ENCODE data around the gene ULBP2.
A peak's percentile ranks its signal among the peaks of the same experiment; 100 is the strongest.
"Not testable (repeated sequence)": the region's sequence is repeated elsewhere in the genome, so short reads cannot be mapped to it uniquely, and the experiment has no call there.

The ULBP2 gene

DNA sequence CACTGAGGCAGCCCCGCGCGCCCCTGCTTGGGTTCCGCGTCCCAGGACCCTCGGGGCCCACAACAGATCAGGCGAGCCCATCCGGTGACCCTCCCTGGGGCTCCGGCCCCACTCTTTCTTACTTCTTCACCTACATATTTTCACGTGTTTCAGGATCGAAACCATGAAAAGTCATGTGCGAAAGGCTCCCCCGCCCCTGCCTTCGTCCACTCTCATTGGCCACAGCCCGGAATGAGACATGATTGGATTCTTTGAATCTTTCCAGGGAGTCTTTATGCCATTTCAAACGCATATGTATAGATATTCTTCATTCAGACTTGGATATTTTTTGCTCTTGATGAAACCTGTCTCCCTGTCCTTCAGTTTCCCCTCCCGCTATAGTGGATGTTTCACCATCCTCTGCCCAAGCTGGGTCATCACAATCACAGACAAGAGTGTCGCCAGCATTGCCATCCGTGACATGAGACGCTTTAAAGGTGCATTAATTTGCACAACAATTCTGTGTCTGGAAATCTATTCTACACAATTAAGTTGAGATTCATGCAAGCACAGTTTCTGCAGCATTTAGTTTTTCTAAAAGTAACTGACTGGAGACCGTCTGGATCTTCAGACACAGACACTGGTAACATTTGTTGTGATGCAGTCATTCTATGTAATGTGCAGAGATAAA lies 13.3 kb downstream of the ULBP2 start:
- not testable (repeated sequence) for H3K4me3 ChIP-seq (ENCODE audit: low read length); H3K9me3 ChIP-seq (replicated peaks; ENCODE audit: low read length); H3K36me3 ChIP-seq (ENCODE audit: insufficient read depth, low read length); H3K4me2 ChIP-seq (ENCODE audit: low read length); H3K4me1 ChIP-seq (ENCODE audit: control insufficient read depth, insufficient read depth, low read length); H3K9ac ChIP-seq (ENCODE audit: low read depth, low read length)
- peaks cover 69% of the 10 kb centered on the region for H3K27me3 ChIP-seq (ENCODE audit: control insufficient read depth, insufficient read depth, low read length)

DNA sequence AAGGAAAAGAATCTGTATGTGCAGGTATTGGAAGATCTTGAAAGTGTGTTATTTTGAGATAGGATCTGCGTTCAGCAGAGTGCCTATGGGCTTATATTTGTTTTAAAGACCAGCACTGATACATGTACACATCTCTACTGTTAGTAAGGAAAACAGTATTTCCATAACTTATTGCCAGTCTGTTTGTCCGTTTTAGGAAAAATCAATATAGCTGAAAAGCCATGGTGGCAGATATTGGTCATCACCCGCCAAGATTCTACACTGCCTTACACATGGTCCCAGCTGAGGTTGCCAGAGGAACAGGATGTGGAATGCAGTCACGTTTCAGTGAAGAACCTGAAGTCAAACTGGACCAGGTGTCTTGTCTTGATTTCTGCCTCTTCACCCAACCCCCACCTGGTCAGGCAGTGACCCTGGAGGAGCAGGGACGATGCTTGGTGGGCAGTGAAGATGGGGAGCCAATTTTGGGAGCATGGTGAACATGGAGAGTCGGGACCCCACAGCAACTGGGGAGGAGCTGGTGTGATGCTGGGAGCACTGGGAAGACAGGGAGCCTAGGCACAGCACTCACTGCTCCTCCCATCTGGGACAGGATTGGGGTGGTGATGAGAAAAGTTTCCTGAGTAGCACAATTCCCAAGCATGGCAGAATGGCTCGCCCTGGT lies 14.0 kb downstream of the ULBP2 start:
- not testable (repeated sequence) for H3K36me3 ChIP-seq (ENCODE audit: insufficient read depth, low read length); H3K4me2 ChIP-seq (ENCODE audit: low read length); H3K9ac ChIP-seq (ENCODE audit: low read depth, low read length); H3K9me3 ChIP-seq (replicated peaks; ENCODE audit: low read length); H3K4me3 ChIP-seq (ENCODE audit: low read length); H3K4me1 ChIP-seq (ENCODE audit: control insufficient read depth, insufficient read depth, low read length)
- peaks cover 68% of the 10 kb centered on the region for H3K27me3 ChIP-seq (ENCODE audit: control insufficient read depth, insufficient read depth, low read length)

DNA sequence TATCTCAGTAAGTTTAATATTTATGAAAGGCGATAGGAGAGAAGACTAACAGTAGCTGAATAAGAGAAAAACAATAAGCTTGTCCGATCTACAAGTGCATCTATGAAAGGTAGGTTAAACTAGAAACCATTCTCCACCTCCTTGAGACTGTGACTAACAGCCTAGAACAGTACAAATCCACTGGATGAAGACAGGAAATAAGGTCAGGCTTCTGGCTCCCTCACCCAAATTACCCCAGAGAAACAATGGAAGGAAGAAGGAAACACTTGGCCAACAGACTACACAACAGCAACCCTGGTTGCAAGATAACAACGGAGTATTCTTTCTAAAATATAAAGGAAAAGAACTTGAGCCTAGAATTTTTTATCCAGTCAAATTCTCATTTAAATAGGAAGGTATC lies 16.3 kb downstream of the ULBP2 start:
- H3K9ac ChIP-seq (ENCODE audit: low read depth, low read length); H3K36me3 ChIP-seq (ENCODE audit: insufficient read depth, low read length); H3K9me3 ChIP-seq (replicated peaks; ENCODE audit: low read length); H3K4me1 ChIP-seq (ENCODE audit: control insufficient read depth, insufficient read depth, low read length); H3K4me2 ChIP-seq (ENCODE audit: low read length); H3K4me3 ChIP-seq (ENCODE audit: low read length): not testable (repeated sequence)
- peaks cover 44% of the 10 kb centered on the region for H3K27me3 ChIP-seq (ENCODE audit: control insufficient read depth, insufficient read depth, low read length)

DNA sequence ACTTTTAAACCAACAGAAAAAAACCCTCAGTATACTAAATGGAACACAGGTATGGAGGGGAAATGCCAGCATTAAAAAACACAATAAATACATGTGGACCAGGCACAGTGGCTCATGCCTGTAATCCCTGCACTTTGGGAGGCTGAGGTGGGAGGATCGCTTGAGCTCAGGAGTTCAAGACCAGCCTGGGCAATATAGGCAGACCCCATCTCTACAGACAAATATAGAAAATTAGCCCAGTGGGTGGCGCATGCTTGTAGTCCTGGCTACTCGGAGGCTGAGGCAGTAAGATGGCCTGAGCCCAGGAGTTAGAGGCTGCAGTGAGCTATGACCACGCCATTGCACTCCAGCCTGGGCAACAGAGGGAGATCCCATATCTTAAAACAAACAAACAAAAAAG lies 18.0 kb downstream of the ULBP2 start:
- H3K36me3 ChIP-seq (ENCODE audit: insufficient read depth, low read length); H3K9me3 ChIP-seq (replicated peaks; ENCODE audit: low read length); H3K9ac ChIP-seq (ENCODE audit: low read depth, low read length); H3K4me3 ChIP-seq (ENCODE audit: low read length); H3K4me2 ChIP-seq (ENCODE audit: low read length): not testable (repeated sequence)
- Histone ChIP-seq H3K27me3 (ENCODE audit: control insufficient read depth, insufficient read depth, low read length) (peaks cover 44% of the 10 kb centered on the region), H3K4me1 (ENCODE audit: control insufficient read depth, insufficient read depth, low read length) (peaks cover 20% of the 10 kb centered on the region)

DNA sequence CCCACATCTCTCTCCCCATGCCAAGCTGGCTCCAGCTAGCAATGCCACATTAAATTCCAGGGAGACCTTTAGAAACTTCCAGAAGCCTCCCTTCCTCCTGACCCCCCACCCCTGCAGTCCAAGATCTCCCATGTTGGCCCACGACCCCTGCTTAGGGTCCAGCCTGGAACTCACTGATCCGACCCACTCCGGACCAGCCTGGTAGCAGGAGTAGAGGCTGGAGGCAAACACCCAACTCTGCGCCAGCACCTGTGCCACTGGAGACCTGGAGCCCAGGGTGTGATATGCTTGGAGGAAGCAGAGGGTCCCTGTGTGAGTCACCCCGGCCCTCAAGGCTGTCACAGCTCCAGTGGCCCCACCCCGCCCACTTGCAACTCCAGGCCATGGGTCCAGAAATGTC lies 18.7 kb downstream of the ULBP2 start:
- no peak overlapping the region for H3K9ac ChIP-seq (ENCODE audit: low read depth, low read length)

DNA sequence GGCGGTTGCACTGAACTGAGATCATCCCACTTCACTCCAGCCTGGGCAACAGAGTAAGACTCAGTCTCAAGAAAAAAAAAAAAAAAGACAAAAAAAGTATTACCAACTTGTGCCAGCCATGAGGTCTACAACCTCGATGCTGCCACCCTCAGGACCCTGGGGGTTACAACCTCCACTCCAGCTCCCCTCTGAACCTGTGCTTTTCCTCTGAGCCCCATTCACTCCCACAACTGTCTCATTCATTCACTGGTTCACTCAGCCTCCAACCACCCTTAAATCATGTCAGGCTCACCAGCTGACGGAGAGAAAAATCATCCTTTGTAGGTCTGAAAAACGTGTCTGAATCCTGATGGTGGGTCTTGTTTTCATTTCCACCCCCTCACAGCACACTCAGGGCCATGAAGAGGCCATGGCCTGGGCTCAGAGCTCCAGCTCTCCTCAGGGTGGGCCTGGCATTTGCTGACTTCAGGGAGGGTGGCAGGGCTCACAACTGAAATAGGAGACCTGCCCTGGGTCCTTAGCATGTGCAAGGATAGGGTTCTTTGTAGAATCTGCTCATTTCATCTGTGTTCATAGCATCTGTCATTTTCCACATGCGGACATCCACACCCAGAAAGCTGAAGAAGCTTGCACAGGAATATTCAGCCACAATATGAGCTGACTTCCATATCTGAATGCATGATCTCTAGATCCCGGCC lies 20.1 kb downstream of the ULBP2 start:
- Histone ChIP-seq H3K4me3 (ENCODE audit: low read length) (no peak overlapping the region), H3K27me3 (ENCODE audit: control insufficient read depth, insufficient read depth, low read length) (peaks cover 38% of the 10 kb centered on the region), H3K9me3 (replicated peaks; ENCODE audit: low read length) (no peaks in the 10 kb centered on the region), H3K36me3 (ENCODE audit: insufficient read depth, low read length) (no peaks in the 10 kb centered on the region), H3K9ac (ENCODE audit: low read depth, low read length) (no peak overlapping the region), H3K4me2 (ENCODE audit: low read length) (no peak overlapping the region), H3K4me1 (ENCODE audit: control insufficient read depth, insufficient read depth, low read length) (peaks cover 25% of the 10 kb centered on the region)

More for the DNA sequence above, 18.7 kb downstream of the ULBP2 start:
- H3K4me1 ChIP-seq (ENCODE audit: control insufficient read depth, insufficient read depth, low read length): peaks cover 24% of the 10 kb centered on the region
- H3K9me3 ChIP-seq (replicated peaks; ENCODE audit: low read length): no peaks in the 10 kb centered on the region
- H3K4me2 ChIP-seq (ENCODE audit: low read length): no peak overlapping the region
- H3K4me3 ChIP-seq (ENCODE audit: low read length): no peak overlapping the region
- H3K36me3 ChIP-seq (ENCODE audit: insufficient read depth, low read length): no peaks in the 10 kb centered on the region
- H3K27me3 ChIP-seq (ENCODE audit: control insufficient read depth, insufficient read depth, low read length): peaks cover 45% of the 10 kb centered on the region

DNA sequence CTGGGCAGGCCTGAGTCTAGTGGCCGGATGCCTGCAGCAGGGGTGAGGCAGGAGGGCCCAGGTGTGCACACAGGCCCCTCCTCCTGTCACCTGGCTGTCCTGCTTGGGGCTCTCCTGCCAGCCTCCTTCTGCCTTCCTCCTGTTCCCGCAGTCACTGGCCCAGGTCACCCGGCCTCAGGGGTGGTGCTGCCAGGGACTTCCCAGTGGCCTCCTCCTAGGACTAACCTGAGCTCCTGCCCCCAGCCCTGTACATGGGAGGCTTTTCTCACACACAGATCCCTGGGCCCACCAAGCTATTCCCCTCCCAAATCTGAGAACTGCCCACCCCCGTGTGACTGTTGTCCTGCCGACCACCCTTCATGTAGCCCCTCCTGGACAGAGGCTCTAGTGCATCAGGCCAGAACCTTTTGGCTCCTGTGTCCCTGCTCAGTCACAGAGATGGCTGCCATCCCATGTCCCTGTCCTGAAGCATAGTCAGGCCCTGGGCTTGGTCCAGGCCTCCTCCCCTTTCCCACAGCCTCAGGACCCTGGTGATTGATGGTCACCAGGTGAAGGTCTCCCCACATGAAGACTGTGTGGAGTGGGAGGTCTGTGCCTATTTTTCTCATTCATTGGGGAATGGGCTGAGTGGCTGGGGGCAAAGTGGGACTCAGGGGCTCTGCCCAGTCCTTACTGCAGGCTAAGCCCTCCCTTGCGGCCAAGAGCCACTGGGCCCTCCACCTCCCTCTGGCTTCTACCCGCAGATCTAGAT lies 20.8 kb downstream of the ULBP2 start:
- H3K9me3 ChIP-seq (replicated peaks; ENCODE audit: low read length): no peaks in the 10 kb centered on the region
- peak overlapping the region; percentile 85 for H3K4me3 ChIP-seq (ENCODE audit: low read length)
- H3K9ac ChIP-seq (ENCODE audit: low read depth, low read length): no peak overlapping the region
- H3K4me1 ChIP-seq (ENCODE audit: control insufficient read depth, insufficient read depth, low read length): peaks cover 25% of the 10 kb centered on the region
- H3K27me3 ChIP-seq (ENCODE audit: control insufficient read depth, insufficient read depth, low read length): peaks cover 34% of the 10 kb centered on the region
- no peaks in the 10 kb centered on the region for H3K36me3 ChIP-seq (ENCODE audit: insufficient read depth, low read length)
- H3K4me2 ChIP-seq (ENCODE audit: low read length): peak overlapping the region; percentile 99

DNA sequence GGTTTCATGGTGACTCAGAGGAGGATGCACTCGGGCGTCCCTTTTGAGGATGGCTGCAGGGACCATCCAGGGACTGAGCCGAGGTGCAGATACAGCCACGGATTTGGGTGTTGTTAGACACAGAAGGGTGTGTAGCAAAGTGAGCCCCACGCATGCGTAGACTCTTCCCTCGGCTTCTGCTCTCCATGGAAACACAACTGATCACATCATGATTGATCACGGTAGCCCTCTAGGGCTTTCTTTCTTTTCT lies 21.3 kb downstream of the ULBP2 start:
- Histone ChIP-seq H3K36me3 (ENCODE audit: insufficient read depth, low read length) (no peaks in the 10 kb centered on the region), H3K9me3 (replicated peaks; ENCODE audit: low read length) (no peaks in the 10 kb centered on the region), H3K4me1 (ENCODE audit: control insufficient read depth, insufficient read depth, low read length) (peaks cover 25% of the 10 kb centered on the region), H3K4me2 (ENCODE audit: low read length) (peak overlapping the region; percentile 99), H3K27me3 (ENCODE audit: control insufficient read depth, insufficient read depth, low read length) (peaks cover 36% of the 10 kb centered on the region), H3K4me3 (ENCODE audit: low read length) (peak overlapping the region; percentile 85), H3K9ac (ENCODE audit: low read depth, low read length) (peak overlapping the region; percentile 87)

DNA sequence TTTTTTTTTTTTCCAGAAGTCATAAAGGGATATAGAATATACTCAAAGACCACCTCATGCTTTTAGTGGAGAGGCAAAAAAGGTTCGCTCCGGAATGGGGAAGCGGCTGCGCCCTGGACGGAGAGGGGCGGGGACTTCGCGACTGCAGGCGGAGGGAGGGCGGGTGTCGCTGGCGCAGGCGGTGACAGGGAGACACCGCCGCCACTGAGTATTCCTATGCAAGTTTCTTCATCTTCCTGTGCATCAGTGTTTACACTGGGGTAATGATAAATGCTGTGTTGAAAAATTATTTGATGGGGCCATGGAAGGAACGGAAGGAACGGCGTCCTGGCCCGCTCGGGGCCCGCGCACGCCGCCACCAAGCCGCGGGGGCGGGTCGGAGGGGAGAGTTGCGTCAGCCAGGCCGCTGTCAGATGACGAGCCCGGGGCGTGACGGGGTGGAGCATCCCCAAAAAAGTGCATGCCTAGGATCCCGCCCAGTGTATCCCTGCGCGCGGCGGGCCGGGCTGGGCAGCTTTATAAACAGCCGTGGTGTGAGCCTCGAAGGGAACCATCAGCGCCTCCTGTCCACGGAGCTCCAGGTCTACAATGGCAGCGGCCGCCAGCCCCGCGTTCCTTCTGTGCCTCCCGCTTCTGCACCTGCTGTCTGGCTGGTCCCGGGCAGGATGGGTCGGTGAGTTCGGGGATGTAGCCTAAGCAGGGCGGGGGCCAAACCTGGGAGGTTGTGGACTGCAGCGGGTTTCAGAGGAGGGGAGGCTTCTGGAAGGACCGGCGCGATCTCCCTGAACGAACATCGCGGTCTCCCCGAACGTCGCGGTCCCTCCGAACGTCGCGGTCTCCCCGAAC lies 21.9 kb downstream of the ULBP2 start, which contains the start of gene ULBP1:
ULBP1 (plus strand) TSS at position 482 of the 846 bp plus-strand sequence; CDS start at position 589, 107 bp downstream.
- peak within 1 kb of the TSS; percentile 87 for H3K9ac ChIP-seq (ENCODE audit: low read depth, low read length)
- peaks cover 25% of the 10 kb centered on the region for H3K4me1 ChIP-seq (ENCODE audit: control insufficient read depth, insufficient read depth, low read length)
- no peaks in the 10 kb centered on the region for H3K36me3 ChIP-seq (ENCODE audit: insufficient read depth, low read length)
- H3K4me3 ChIP-seq (ENCODE audit: low read length): peak within 1 kb of the TSS; percentile 85
- H3K9me3 ChIP-seq (replicated peaks; ENCODE audit: low read length): no peaks in the 10 kb centered on the region
- peak within 1 kb of the TSS; percentile 99 for H3K4me2 ChIP-seq (ENCODE audit: low read length)
- H3K27me3 ChIP-seq (ENCODE audit: control insufficient read depth, insufficient read depth, low read length): peaks cover 34% of the 10 kb centered on the region

DNA sequence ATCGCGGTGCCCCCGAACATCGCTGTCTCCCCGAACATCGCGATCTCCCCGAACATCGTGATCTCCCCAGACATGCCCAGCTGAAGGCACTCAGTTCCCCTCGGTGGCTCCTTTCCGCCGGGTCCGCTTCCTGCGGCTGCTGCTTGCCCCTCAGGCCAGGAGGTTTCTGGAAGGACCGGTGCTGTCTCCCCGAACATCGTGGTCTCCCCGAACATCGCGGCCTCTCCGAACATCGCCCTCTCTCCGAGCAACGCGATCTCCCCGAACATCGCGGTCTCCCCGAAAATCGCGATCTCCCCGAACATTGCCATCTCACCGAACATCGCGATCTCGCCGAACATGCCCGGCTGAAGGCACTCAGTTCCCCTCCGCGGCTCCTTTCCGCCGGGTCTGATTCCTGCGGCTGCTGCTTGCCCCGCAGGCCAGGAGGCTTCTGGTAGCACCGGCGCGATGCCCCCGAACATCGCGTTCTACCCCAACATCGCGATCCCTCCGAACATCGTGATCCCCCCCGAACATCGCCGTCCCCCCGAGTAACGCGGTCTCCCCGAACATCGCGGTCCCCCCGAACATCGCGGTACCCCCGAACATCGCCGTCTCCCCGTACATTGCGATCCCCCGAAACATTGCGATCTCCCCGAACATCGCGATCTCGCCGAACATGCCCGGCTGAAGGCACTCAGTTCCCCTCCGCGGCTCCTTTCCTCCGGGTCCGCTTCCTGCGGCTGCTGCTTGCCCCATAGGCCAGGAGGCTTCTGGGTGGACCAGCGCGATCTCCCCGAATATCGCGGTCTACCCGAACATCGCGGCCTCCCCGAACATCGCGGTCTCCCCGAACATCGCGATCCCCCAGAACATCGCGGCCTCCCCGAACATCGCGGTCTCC lies 22.7 kb downstream of the ULBP2 start:
- H3K4me1 ChIP-seq (ENCODE audit: control insufficient read depth, insufficient read depth, low read length): peaks cover 25% of the 10 kb centered on the region
- no peaks in the 10 kb centered on the region for H3K36me3 ChIP-seq (ENCODE audit: insufficient read depth, low read length)
- no peaks in the 10 kb centered on the region for H3K9me3 ChIP-seq (replicated peaks; ENCODE audit: low read length)
- H3K4me3 ChIP-seq (ENCODE audit: low read length): peak overlapping the region; percentile 85
- peak overlapping the region; percentile 99 for H3K4me2 ChIP-seq (ENCODE audit: low read length)
- peak overlapping the region; percentile 87 for H3K9ac ChIP-seq (ENCODE audit: low read depth, low read length)
- H3K27me3 ChIP-seq (ENCODE audit: control insufficient read depth, insufficient read depth, low read length): peaks cover 28% of the 10 kb centered on the region

Measured in skeletal muscle satellite cell (primary cell).